ENCODE measurements around the gene GOLGA8J. TPM values are rescaled to one million over a fixed set of nuclear protein-coding genes. Genes with fewer than 3 reads are reported as not detected.
"Not testable (repeated sequence)": the region's sequence is repeated elsewhere in the genome, so short reads cannot be mapped to it uniquely, and the experiment has no call there.

Gene GOLGA8J
- total RNA-seq, 1 donor from 2014 or later = not detected

DNA sequence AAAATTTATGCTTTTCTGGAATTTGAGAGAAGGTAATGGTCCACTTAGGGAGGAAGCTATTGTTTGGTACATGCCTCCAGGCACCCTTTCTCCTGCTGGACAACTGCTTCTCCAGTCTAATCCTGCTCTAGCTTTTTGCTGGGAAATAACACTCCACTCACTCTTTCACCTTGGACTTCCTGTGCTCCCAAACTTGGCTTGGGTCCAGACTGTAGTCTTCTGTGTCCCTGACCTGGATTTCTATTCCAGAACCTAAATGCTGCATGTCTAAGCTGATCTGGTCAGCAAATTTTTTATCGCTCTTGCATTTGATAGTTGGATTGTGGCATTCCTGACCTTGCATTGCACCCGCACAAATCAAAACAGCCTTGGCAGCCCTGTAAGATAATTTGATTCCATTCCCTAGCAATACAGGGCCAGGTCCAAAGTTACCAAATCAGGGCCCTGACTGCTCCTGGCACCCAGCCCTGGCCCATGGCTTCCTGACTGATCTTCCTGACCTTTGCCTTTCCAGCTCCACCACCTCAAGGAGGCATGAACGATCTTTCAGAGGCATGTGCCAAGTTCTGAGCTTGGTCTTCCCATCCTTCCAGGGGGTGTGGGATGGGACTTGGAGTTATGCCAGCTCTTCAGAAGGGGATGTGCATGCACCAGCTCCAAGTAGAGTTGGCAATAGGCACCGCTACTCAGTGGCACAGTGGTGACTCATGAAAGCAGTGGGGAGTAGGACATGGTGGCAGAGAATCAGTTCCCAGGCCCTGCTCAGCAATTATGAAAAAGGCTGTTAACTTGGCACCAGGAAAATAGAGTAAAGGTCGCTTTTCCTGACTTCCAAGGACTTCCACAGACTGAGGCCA is 43.9 kb upstream of the GOLGA8J start:
- no peak overlapping the region for H3K4me3 Mint-ChIP-seq (ENCODE audit: unreplicated experiment)
- H3K9me3 Mint-ChIP-seq (ENCODE audit: unreplicated experiment) = no peaks in the 10 kb centered on the region
- DNase-seq (ENCODE audit: extremely low spot score, unreplicated experiment) = no peak
- H3K27me3 Mint-ChIP-seq (ENCODE audit: unreplicated experiment) = peaks cover 22% of the 10 kb centered on the region
- peaks cover 12% of the 10 kb centered on the region for H3K4me1 Mint-ChIP-seq (ENCODE audit: unreplicated experiment)
- no peak overlapping the region for H3K27ac Mint-ChIP-seq (ENCODE audit: unreplicated experiment)
- H3K36me3 Mint-ChIP-seq (ENCODE audit: unreplicated experiment) = peaks cover 3% of the 10 kb centered on the region
- TF ChIP-seq, protein P1, sequence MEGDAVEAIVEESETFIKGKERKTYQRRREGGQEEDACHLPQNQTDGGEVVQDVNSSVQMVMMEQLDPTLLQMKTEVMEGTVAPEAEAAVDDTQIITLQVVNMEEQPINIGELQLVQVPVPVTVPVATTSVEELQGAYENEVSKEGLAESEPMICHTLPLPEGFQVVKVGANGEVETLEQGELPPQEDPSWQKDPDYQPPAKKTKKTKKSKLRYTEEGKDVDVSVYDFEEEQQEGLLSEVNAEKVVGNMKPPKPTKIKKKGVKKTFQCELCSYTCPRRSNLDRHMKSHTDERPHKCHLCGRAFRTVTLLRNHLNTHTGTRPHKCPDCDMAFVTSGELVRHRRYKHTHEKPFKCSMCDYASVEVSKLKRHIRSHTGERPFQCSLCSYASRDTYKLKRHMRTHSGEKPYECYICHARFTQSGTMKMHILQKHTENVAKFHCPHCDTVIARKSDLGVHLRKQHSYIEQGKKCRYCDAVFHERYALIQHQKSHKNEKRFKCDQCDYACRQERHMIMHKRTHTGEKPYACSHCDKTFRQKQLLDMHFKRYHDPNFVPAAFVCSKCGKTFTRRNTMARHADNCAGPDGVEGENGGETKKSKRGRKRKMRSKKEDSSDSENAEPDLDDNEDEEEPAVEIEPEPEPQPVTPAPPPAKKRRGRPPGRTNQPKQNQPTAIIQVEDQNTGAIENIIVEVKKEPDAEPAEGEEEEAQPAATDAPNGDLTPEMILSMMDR (IDR thresholded peaks at IDR 0.05) = no peak

DNA sequence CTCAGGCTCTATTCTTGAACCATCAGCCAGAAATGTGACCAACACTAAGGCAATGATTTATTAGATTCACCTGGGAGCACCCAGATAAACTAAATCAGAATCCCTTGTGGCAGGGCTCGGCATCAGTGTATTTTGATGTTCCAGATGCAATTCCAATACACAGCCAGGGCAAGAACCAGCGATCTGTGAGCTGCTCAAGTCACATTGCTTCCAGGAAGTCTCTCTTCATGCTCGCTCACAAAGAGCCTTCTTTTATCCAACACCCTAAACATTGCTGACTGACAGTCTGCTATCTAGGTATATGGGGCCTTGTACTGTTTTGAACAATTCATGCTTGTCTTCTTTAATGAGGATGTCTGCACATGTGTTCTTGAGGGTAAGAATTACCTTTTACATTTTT is 40.9 kb upstream of the GOLGA8J start:
- Mint-ChIP-seq H3K4me1 (ENCODE audit: unreplicated experiment) (peaks cover 21% of the 10 kb centered on the region), H3K4me3 (ENCODE audit: unreplicated experiment) (no peak overlapping the region), H3K27ac (ENCODE audit: unreplicated experiment) (no peak overlapping the region), H3K9me3 (ENCODE audit: unreplicated experiment) (no peaks in the 10 kb centered on the region), H3K36me3 (ENCODE audit: unreplicated experiment) (peaks cover 3% of the 10 kb centered on the region), H3K27me3 (ENCODE audit: unreplicated experiment) (peaks cover 12% of the 10 kb centered on the region)
- DNase-seq (ENCODE audit: extremely low spot score, unreplicated experiment) = no peak
- TF ChIP-seq, protein P1 (IDR thresholded peaks at IDR 0.05) = no peak

DNA sequence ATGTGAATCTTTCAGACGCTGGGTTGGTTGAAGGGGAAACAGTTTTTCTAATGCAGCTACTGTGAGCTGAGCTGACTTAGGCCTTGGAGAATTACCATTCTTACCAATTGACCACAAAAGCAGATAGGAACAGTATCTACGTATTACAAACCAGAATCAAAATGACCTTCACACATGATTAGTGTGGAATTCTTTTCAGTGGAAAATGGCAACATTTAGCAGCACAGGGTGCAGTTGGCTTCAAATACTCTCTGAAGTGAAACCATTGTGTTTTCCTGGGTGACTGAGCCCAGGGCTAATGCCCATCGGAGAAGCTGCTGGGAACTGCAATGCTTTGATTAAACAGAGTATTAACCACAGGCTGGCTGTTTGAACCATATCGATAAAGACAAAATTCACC is 40.2 kb upstream of the GOLGA8J start:
- DNase-seq (ENCODE audit: extremely low spot score, unreplicated experiment) = no peak
- Mint-ChIP-seq H3K4me1 (ENCODE audit: unreplicated experiment) (peaks cover 21% of the 10 kb centered on the region), H3K27me3 (ENCODE audit: unreplicated experiment) (peaks cover 8% of the 10 kb centered on the region), H3K9me3 (ENCODE audit: unreplicated experiment) (no peaks in the 10 kb centered on the region), H3K36me3 (ENCODE audit: unreplicated experiment) (peaks cover 2% of the 10 kb centered on the region), H3K27ac (ENCODE audit: unreplicated experiment) (no peak overlapping the region), H3K4me3 (ENCODE audit: unreplicated experiment) (no peak overlapping the region)
- TF ChIP-seq, protein P1 (IDR thresholded peaks at IDR 0.05) = no peak

DNA sequence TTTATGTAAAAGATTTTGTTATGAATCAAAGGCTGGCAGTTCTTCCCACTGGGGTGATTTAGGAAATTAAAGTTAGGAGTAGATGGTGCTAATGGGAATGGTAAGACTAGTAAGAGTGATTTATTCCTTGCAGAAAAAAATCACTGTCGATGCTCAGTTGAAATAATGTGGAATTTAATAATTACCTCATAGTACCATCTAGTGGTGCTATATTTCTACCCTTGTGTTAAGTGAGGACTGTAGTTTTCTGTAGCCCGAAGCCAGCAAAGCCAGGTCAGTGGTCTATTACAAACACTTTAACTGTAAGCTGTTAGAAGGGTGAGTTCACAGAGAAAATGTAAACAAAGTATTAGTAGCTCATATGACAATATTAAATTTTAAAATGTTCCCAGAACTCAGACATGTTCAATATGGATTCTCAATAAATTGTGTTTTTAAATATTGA is 39.5 kb upstream of the GOLGA8J start:
- Mint-ChIP-seq H3K27ac (ENCODE audit: unreplicated experiment) (no peak overlapping the region), H3K9me3 (ENCODE audit: unreplicated experiment) (no peaks in the 10 kb centered on the region), H3K4me1 (ENCODE audit: unreplicated experiment) (peaks cover 21% of the 10 kb centered on the region), H3K4me3 (ENCODE audit: unreplicated experiment) (no peak overlapping the region), H3K27me3 (ENCODE audit: unreplicated experiment) (peaks cover 14% of the 10 kb centered on the region), H3K36me3 (ENCODE audit: unreplicated experiment) (no peaks in the 10 kb centered on the region)
- TF ChIP-seq, protein P1 (IDR thresholded peaks at IDR 0.05) = peak; percentile 67
- no peak for DNase-seq (ENCODE audit: extremely low spot score, unreplicated experiment)

DNA sequence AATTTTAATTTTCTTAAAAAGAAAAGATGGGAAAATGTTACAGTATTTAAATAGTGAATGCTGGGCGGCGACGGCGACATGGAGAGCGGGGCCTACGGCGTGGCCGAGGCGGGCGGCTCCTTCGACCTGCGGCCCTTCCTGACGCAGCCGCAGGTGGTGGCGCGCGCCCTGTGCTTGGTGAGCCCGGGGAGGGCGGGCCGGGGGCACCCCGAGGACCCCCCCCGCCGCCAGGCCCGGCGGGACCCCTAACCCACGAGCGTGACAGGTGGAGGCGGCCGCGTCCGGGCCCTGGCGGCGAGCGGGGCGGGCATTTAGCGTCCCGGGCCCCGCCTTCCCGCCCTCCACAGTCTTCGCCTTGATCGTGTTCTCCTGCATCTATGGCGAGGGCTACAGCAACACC is 38.4 kb upstream of the GOLGA8J start:
- TF ChIP-seq, protein P1 (IDR thresholded peaks at IDR 0.05) = no peak
- H3K27me3 Mint-ChIP-seq (ENCODE audit: unreplicated experiment) = peaks cover 11% of the 10 kb centered on the region
- H3K9me3 Mint-ChIP-seq (ENCODE audit: unreplicated experiment) = no peaks in the 10 kb centered on the region
- no peaks in the 10 kb centered on the region for H3K36me3 Mint-ChIP-seq (ENCODE audit: unreplicated experiment)
- H3K4me3 Mint-ChIP-seq (ENCODE audit: unreplicated experiment) = no peak overlapping the region
- no peak overlapping the region for H3K27ac Mint-ChIP-seq (ENCODE audit: unreplicated experiment)
- no peak for DNase-seq (ENCODE audit: extremely low spot score, unreplicated experiment)
- peaks cover 15% of the 10 kb centered on the region for H3K4me1 Mint-ChIP-seq (ENCODE audit: unreplicated experiment)

DNA sequence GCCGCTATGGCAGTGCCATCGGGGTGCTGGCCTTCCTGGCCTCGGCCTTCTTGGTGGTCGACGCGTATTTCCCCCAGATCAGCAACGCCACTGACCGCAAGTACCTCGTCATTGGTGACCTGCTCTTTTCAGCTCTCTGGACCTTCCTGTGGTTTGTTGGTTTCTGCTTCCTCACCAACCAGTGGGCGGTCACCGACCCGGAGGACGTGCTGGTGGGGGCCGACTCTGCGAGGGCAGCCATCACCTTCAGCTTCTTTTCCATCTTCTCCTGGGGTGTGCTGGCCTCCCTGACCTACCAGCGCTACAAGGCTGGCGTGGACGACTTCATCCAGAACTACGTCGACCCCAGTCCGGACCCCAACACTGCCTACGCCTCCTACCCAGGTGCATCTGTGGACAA is 37.9 kb upstream of the GOLGA8J start:
- not testable (repeated sequence) for H3K36me3 Mint-ChIP-seq (ENCODE audit: unreplicated experiment); DNase-seq (ENCODE audit: extremely low spot score, unreplicated experiment); H3K27ac Mint-ChIP-seq (ENCODE audit: unreplicated experiment); H3K9me3 Mint-ChIP-seq (ENCODE audit: unreplicated experiment); H3K4me3 Mint-ChIP-seq (ENCODE audit: unreplicated experiment)
- Mint-ChIP-seq H3K27me3 (ENCODE audit: unreplicated experiment) (peaks cover 14% of the 10 kb centered on the region), H3K4me1 (ENCODE audit: unreplicated experiment) (peaks cover 13% of the 10 kb centered on the region)
